ENCODE measurements around the gene EWSR1. TPM values are rescaled to one million over a fixed set of nuclear protein-coding genes. Genes with fewer than 3 reads are reported as not detected.
A peak's percentile ranks its signal among the peaks of the same experiment; 100 is the strongest.

EWSR1 gene
- total and polyA plus RNA-seq, 2 donors (not counting 1 experiment from before 2014, with no cell fraction given): 281 to 295 TPM

GRCh38 chr22:29267462-29267857 lies 608 bp upstream of the EWSR1 start:
- Histone ChIP-seq H2AFZ (ENCODE audit: insufficient read depth, low read depth, low read length, poor library complexity, severe bottlenecking) (peak overlapping the region; percentile 93), H3K4me1 (ENCODE audit: control insufficient read depth in 2 of 2, insufficient read depth in 2 of 2, low read length in 2 of 2) (peaks cover 41 to 47% of the 10 kb centered on the region in 2 donors), H3K4me3 (ENCODE audit: control extremely low read depth in 1 of 5, extremely low read depth in 1 of 5, insufficient read depth in 1 of 5, low read depth in 2 of 5, low read length in 4 of 5) (peak overlapping the region; percentile 61 to 96 (median 80)), H3K36me3 (replicated peaks in 1 of 2; ENCODE audit: control extremely low read depth in 1 of 2, control insufficient read depth in 1 of 2, extremely low read depth in 1 of 2, insufficient read depth in 2 of 2, low read length in 1 of 2) (peaks cover 0 to 11% of the 10 kb centered on the region in 2 experiments), H3K9me3 (ENCODE audit: control extremely low read depth in 1 of 3, control insufficient read depth in 2 of 3, insufficient read depth in 1 of 3, low read length in 2 of 3) (no peaks in the 10 kb centered on the region), H3K4me2 (replicated peaks; ENCODE audit: low read depth, low read length, poor library complexity, severe bottlenecking) (peak overlapping the region; percentile 94), H3K27me3 (replicated peaks in 1 of 4; ENCODE audit: control extremely low read depth in 1 of 4, control insufficient read depth in 3 of 4, insufficient read depth in 4 of 4, low read length in 3 of 4) (no peaks in the 10 kb centered on the region), H4K20me1 (ENCODE audit: control insufficient read depth, insufficient read depth, low read length, poor library complexity, severe bottlenecking) (peaks cover 38% of the 10 kb centered on the region), H3K27ac (ENCODE audit: low read length in 2 of 2) (peak overlapping the region; percentile 98 to 99), H3K79me2 (ENCODE audit: control insufficient read depth, insufficient read depth, low read length) (peaks cover 61% of the 10 kb centered on the region), H3K9ac (ENCODE audit: low read length) (peak overlapping the region; percentile 96)
- DNase-seq (no peak), ATAC-seq (ENCODE audit: low read depth) (no peak)
- H3K4me1 Mint-ChIP-seq: peaks cover 45% of the 10 kb centered on the region
- intact Hi-C loops (cut with micrococcal nuclease): loop anchor here (5.0 kb wide), 4 partner anchors 120 to 615 kb away; partner anchors contain the start of genes AP1B1, MTMR3, NF2 and UQCR10
- no peaks in the 10 kb centered on the region for H3K27me3 Mint-ChIP-seq
- no peak for TF ChIP-seq EZH2 (IDR thresholded peaks at IDR 0.05; ENCODE audit: borderline replicate concordance, insufficient read depth, low read depth, low read length, poor library complexity, severe bottlenecking)
- no peak for TF ChIP-seq CTCF (IDR thresholded peaks at IDR 0.05)
- peak overlapping the region; percentile 93 for H3K4me3 Mint-ChIP-seq
- H3K9me3 Mint-ChIP-seq (ENCODE audit: insufficient read depth): no peaks in the 10 kb centered on the region
- H3K27ac Mint-ChIP-seq: peak overlapping the region; percentile 96
- under 1% methylated on average over 32 of the region's 32 CpGs for WGBS (ENCODE audit: insufficient coverage)
- CTCF ChIA-PET: no interaction called here
- POLR2A ChIA-PET: interaction anchor here (0.6 kb wide), 1 partner anchor 490 kb away, joined by 11 read pairs; no protein-coding TSS in a partner anchor

GRCh38 chr22:29268511-29269229 lies 602 bp downstream of the EWSR1 start:
- Histone ChIP-seq H3K36me3 (replicated peaks in 1 of 2; ENCODE audit: control extremely low read depth in 1 of 2, control insufficient read depth in 1 of 2, extremely low read depth in 1 of 2, insufficient read depth in 2 of 2, low read length in 1 of 2) (peaks cover 0 to 23% of the 10 kb centered on the region in 2 experiments), H3K79me2 (ENCODE audit: control insufficient read depth, insufficient read depth, low read length) (peaks cover 73% of the 10 kb centered on the region), H3K27me3 (replicated peaks in 1 of 4; ENCODE audit: control extremely low read depth in 1 of 4, control insufficient read depth in 3 of 4, insufficient read depth in 4 of 4, low read length in 3 of 4) (no peaks in the 10 kb centered on the region), H2AFZ (ENCODE audit: insufficient read depth, low read depth, low read length, poor library complexity, severe bottlenecking) (peak overlapping the region; percentile 93), H4K20me1 (ENCODE audit: control insufficient read depth, insufficient read depth, low read length, poor library complexity, severe bottlenecking) (peaks cover 50% of the 10 kb centered on the region), H3K4me2 (replicated peaks; ENCODE audit: low read depth, low read length, poor library complexity, severe bottlenecking) (peak overlapping the region; percentile 94), H3K9ac (ENCODE audit: low read length) (peak overlapping the region; percentile 96), H3K9me3 (ENCODE audit: control extremely low read depth in 1 of 3, control insufficient read depth in 2 of 3, insufficient read depth in 1 of 3, low read length in 2 of 3) (no peaks in the 10 kb centered on the region), H3K4me3 (ENCODE audit: control extremely low read depth in 1 of 5, extremely low read depth in 1 of 5, insufficient read depth in 1 of 5, low read depth in 2 of 5, low read length in 4 of 5) (peak overlapping the region; percentile 53 to 96 (median 80)), H3K27ac (ENCODE audit: low read length in 2 of 2) (peak overlapping the region; percentile 98 to 99), H3K4me1 (ENCODE audit: control insufficient read depth in 2 of 2, insufficient read depth in 2 of 2, low read length in 2 of 2) (peaks cover 42 to 47% of the 10 kb centered on the region in 2 donors)
- ATAC-seq (ENCODE audit: low read depth) (peak; percentile 19), DNase-seq (no peak)
- WGBS (ENCODE audit: insufficient coverage): under 1% methylated on average over 51 of the region's 51 CpGs
- POLR2A ChIA-PET: interaction anchor here (0.5 to 0.9 kb wide), 2 partner anchors 18 to 356 kb away, joined by 5 to 6 read pairs; no protein-coding TSS in a partner anchor
- Mint-ChIP-seq H3K27me3 (no peaks in the 10 kb centered on the region), H3K4me1 (peaks cover 55% of the 10 kb centered on the region), H3K27ac (peak overlapping the region; percentile 96), H3K4me3 (peak overlapping the region; percentile 93), H3K9me3 (ENCODE audit: insufficient read depth) (no peaks in the 10 kb centered on the region)
- intact Hi-C loops (cut with micrococcal nuclease): loop anchor here (1.0 to 5.0 kb wide), 5 partner anchors 119 to 614 kb away; partner anchors contain the start of genes AP1B1, MTMR3, NF2 and UQCR10
- CTCF ChIA-PET: interaction anchor here (1.0 kb wide), 1 partner anchor 23 kb away, joined by 3 read pairs; no protein-coding TSS in a partner anchor
- TF ChIP-seq CTCF (IDR thresholded peaks at IDR 0.05): no peak
- TF ChIP-seq EZH2 (IDR thresholded peaks at IDR 0.05; ENCODE audit: borderline replicate concordance, insufficient read depth, low read depth, low read length, poor library complexity, severe bottlenecking): no peak

All from B cell (primary cell).